ENCODE results near the gene ROGDI.

ROGDI gene

DNA sequence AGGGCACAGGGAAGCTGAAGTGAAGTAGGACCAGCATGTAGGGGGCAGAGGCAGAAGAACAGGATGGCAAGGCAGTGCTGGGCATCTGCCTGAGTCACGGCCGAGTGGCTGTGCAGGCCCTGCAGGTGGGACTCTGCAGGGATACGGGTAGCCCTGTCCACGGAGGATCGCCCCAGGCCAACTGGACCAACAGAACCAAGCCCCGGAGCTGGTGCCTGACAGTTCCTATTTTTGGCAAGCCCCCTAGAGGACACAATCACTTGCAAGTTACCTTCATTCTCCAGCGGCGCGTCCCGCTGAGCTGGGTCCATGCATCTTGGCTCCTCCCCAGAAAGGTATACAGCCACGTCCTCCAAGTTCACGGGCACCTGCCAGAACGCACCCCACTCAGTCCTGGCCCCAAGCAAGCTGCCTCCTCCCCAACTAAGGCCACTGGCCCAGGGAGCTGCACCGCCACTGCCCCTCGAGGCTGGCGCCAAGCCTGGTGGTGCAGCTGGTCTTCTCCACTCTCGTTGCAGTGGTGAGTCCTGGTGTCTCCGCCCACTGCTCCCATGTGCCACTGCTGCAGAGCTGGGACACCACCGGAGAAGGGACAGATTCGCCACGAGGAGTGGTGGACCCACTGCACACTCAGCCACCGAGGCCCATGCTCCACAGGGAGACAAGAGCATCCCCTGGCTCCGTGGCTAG, 42.1 kb downstream of the ROGDI start:
- H3K4me3 ChIP-seq (ENCODE audit: low read depth, low read length) = no peak overlapping the region
- DNase-seq (ENCODE audit: low read depth) = no peak
- TF ChIP-seq CTCF (IDR thresholded peaks at IDR 0.05; ENCODE audit: insufficient read depth, low read depth, low read length, missing control alignments) = no peak

DNA sequence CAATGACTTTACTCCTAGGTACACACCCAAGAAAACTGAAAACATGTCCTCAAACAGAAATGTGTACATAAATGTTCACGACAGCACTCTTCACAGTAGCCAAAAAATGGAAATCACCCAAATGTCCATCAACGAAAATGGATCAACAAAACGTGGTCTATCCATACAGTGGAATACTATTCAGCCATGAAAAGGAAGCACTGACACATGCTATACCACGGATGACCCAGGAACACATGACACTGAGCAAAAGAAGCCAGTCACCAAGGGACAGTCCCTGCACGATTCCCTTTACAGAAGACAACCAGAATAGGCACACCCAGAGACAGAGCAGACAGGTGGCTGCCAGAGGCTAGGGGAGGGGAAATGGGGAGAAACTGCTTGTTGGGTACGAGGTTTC, 46.7 kb downstream of the ROGDI start:
- TF ChIP-seq CTCF (IDR thresholded peaks at IDR 0.05; ENCODE audit: insufficient read depth, low read depth, low read length, missing control alignments) = no peak
- no peak overlapping the region for H3K4me3 ChIP-seq (ENCODE audit: low read depth, low read length)
- no peak for DNase-seq (ENCODE audit: low read depth)

GRCh38 chr16:4754865-4755264, 47.6 kb downstream of the ROGDI start:
- no peak for TF ChIP-seq CTCF (IDR thresholded peaks at IDR 0.05; ENCODE audit: insufficient read depth, low read depth, low read length, missing control alignments)
- no peak overlapping the region for H3K4me3 ChIP-seq (ENCODE audit: low read depth, low read length)
- DNase-seq (ENCODE audit: low read depth) = no peak

GRCh38 chr16:4753227-4753626, 49.2 kb downstream of the ROGDI start:
- DNase-seq (ENCODE audit: low read depth) = no peak
- no peak for TF ChIP-seq CTCF (IDR thresholded peaks at IDR 0.05; ENCODE audit: insufficient read depth, low read depth, low read length, missing control alignments)

GRCh38 chr16:4752351-4753100, 49.9 kb downstream of the ROGDI start:
- DNase-seq (ENCODE audit: low read depth) = no peak
- TF ChIP-seq CTCF (IDR thresholded peaks at IDR 0.05; ENCODE audit: insufficient read depth, low read depth, low read length, missing control alignments) = no peak
- no peak overlapping the region for H3K4me3 ChIP-seq (ENCODE audit: low read depth, low read length)

More at GRCh38 chr16:4753227-4753626, 49.2 kb downstream of the ROGDI start:
- no peak overlapping the region for H3K4me3 ChIP-seq (ENCODE audit: low read depth, low read length)

DNA sequence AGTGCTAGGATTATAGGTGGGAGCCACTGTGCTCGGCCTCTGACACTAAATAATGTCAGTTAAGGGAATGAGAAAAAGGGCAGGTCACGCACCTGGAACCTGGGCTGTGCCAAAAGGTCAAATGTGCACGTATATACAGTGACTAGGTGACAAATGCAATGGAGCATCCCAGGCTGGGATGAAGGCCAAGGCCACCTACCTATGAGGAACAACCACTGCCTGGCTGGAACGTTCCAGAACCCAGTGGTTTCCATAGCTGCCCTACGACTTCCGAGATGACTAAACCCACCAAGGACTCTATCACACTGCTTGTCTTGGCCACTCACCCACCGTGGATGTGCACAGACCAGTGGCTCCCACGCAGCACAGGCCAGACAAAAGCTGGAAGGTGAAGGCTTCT, 51.5 kb downstream of the ROGDI start:
- DNase-seq (ENCODE audit: low read depth) = no peak
- no peak overlapping the region for H3K4me3 ChIP-seq (ENCODE audit: low read depth, low read length)
- TF ChIP-seq CTCF (IDR thresholded peaks at IDR 0.05; ENCODE audit: insufficient read depth, low read depth, low read length, missing control alignments) = no peak
